Measurements from ENCODE around the gene ATG2A.

DNA sequence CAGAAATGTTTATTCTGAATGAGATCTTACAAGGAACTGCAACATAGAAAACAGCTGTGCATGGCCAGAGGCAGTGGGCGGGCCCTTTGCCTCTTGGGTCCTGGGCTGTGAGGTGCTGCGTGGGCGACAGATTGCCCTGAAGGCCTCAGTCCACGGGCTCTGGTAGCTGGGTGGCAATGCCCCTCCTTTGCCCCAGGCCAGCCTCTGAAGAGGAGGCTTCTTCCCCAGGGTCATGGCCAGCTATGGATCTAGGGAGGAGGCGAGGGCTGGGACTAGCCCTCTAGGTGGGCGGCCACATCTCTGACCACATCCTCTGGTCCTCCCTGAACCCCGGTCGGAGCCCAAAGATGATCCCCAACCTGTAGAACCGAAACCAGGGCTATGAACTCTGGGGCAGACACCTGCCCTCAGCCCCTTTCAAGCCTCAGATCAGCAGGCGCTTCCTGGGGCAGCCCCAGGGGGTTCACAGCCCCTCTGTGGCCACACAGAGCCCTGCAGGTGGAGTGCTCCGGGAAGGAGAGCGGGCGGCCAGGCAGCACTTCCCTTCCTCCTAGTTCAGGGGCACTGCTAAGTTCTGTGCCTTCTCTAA lies 65.9 kb downstream of the ATG2A start:
- no peak for TF ChIP-seq CTCF (IDR thresholded peaks at IDR 0.05)
- peak; percentile 61; the same call in 1 of the 2 replicates for TF ChIP-seq POLR2AphosphoS5 (IDR thresholded peaks at IDR 0.05; ENCODE audit: low read depth, low read length)
- TF ChIP-seq, protein P1, sequence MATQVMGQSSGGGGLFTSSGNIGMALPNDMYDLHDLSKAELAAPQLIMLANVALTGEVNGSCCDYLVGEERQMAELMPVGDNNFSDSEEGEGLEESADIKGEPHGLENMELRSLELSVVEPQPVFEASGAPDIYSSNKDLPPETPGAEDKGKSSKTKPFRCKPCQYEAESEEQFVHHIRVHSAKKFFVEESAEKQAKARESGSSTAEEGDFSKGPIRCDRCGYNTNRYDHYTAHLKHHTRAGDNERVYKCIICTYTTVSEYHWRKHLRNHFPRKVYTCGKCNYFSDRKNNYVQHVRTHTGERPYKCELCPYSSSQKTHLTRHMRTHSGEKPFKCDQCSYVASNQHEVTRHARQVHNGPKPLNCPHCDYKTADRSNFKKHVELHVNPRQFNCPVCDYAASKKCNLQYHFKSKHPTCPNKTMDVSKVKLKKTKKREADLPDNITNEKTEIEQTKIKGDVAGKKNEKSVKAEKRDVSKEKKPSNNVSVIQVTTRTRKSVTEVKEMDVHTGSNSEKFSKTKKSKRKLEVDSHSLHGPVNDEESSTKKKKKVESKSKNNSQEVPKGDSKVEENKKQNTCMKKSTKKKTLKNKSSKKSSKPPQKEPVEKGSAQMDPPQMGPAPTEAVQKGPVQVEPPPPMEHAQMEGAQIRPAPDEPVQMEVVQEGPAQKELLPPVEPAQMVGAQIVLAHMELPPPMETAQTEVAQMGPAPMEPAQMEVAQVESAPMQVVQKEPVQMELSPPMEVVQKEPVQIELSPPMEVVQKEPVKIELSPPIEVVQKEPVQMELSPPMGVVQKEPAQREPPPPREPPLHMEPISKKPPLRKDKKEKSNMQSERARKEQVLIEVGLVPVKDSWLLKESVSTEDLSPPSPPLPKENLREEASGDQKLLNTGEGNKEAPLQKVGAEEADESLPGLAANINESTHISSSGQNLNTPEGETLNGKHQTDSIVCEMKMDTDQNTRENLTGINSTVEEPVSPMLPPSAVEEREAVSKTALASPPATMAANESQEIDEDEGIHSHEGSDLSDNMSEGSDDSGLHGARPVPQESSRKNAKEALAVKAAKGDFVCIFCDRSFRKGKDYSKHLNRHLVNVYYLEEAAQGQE (IDR thresholded peaks at IDR 0.05; ENCODE audit: insufficient read depth in 1 of 2, low read depth in 2 of 2, low read length in 1 of 2) = no peak
- TF ChIP-seq SIN3A (IDR thresholded peaks at IDR 0.05; ENCODE audit: borderline replicate concordance, insufficient read depth, low read depth, low read length) = 0 out of 2 replicates have a peak, but pooled peaks have one; percentile 59

Measured in Panc1 (cell line).